HEK293 (cell line): ENCODE data around the gene LNX1.

Experiments
- CTCF ChIA-PET: fragments of 350-600 bp; formaldehyde crosslinking; extraction: SDS; loops from one replicate; lab custom pipeline; 2021; ENCODE audit warnings: antibody characterized with exemption; lab: Yijun Ruan, JAX
- POLR2A ChIA-PET: fragments of 300-600 bp; formaldehyde crosslinking; extraction: SDS; loops from one replicate; lab custom pipeline; 2020; ENCODE audit warnings: antibody characterized with exemption, inconsistent platforms; lab: Yijun Ruan, JAX
- H3K27ac ChIP-seq: fragments of 200-500 bp; sonication (Bioruptor generic); 2 replicates; pipeline ENCODE4 v1.5.1; 2014; ENCODE audit warnings: low read depth, low read length, control low read depth, inconsistent platforms; ENCODE audit errors: extremely low read depth
- H3K36me3 ChIP-seq, 2 experiments: fragments of 200-500 bp in 1 of 2; sonication (Bioruptor generic) in 1 of 2; 1 replicate in 1 of 2; 2 replicates in 1 of 2; pipeline ENCODE4 v1.5.1; 2014 to 2017; ENCODE audit warnings: inconsistent platforms in 2 of 2, low read length in 2 of 2; ENCODE audit not compliant: control insufficient read depth in 2 of 2, insufficient read depth in 1 of 2
- H3K4me1 ChIP-seq: fragments of 200-500 bp; sonication (Bioruptor generic); 2 replicates; pipeline ENCODE4 v1.5.1; 2014; ENCODE audit warnings: mild to moderate bottlenecking, low read length, inconsistent platforms; ENCODE audit not compliant: control insufficient read depth, insufficient read depth
- H3K4me3 ChIP-seq: 2 replicates; pipeline ENCODE4 v1.5.1; 2011; ENCODE audit warnings: low read depth, mild to moderate bottlenecking, control low read depth, low read length, moderate library complexity
- H3K9me3 ChIP-seq: fragments of 200-500 bp; sonication (Bioruptor generic); 2 replicates; pipeline ENCODE4 v1.5.1; 2014; ENCODE audit warnings: low read depth, low read length, inconsistent platforms; ENCODE audit not compliant: control insufficient read depth, insufficient read depth
- GLIS2 ChIP-seq: fragments of 450-650 bp; formaldehyde crosslinking; IDR thresholded peaks from 2 replicates; pipeline ENCODE4 v1.5.1; 2016; ENCODE audit warnings: missing biosample characterization, missing genetic modification characterization
- MEIS1 ChIP-seq: sonication (generic); formaldehyde crosslinking; IDR thresholded peaks from 2 replicates; pipeline ENCODE4 v1.8.1; 2022; ENCODE audit warnings: missing genetic modification reagents, mild to moderate bottlenecking, borderline replicate concordance
- SCRT2 ChIP-seq: fragments of 450-650 bp; formaldehyde crosslinking; IDR thresholded peaks from 2 replicates; pipeline ENCODE4 v1.5.1; 2016; ENCODE audit warnings: missing biosample characterization, missing genetic modification characterization
- TRIM28 ChIP-seq: IDR thresholded peaks from 2 replicates; pipeline ENCODE4 v1.6.1; 2011; ENCODE audit warnings: low read length, control low read depth, borderline replicate concordance
- ZBTB17 ChIP-seq: fragments of 450-650 bp; formaldehyde crosslinking; IDR thresholded peaks from 2 replicates; pipeline ENCODE4 v1.5.1; 2016; ENCODE audit warnings: missing biosample characterization, missing genetic modification characterization
- ZNF184 ChIP-seq: fragments of 450-650 bp; IDR thresholded peaks from 2 replicates; pipeline ENCODE4 v1.5.1; 2018; ENCODE audit warnings: missing biosample characterization, mild to moderate bottlenecking, missing genetic modification characterization
- ZNF221 ChIP-seq: fragments of 450-650 bp; formaldehyde crosslinking; IDR thresholded peaks from 2 replicates; pipeline ENCODE4 v1.5.1; 2017; ENCODE audit warnings: missing biosample characterization, missing genetic modification characterization, borderline replicate concordance
- ZNF292 ChIP-seq: fragments of 450-650 bp; formaldehyde crosslinking; IDR thresholded peaks from 2 replicates; pipeline ENCODE4 v1.5.1; 2016; ENCODE audit warnings: low read depth, missing biosample characterization, missing genetic modification characterization, borderline replicate concordance
- ZNF529 ChIP-seq: fragments of 450-650 bp; formaldehyde crosslinking; IDR thresholded peaks from 2 replicates; pipeline ENCODE4 v1.5.1; 2017; ENCODE audit warnings: missing genetic modification characterization, missing biosample characterization; ENCODE audit not compliant: insufficient replicate concordance
- ZNF548 ChIP-seq: fragments of 450-650 bp; formaldehyde crosslinking; IDR thresholded peaks from 2 replicates; pipeline ENCODE4 v1.5.1; 2016; ENCODE audit warnings: missing biosample characterization, missing genetic modification characterization
- ZNF555 ChIP-seq: fragments of 450-650 bp; formaldehyde crosslinking; conservative IDR thresholded peaks from 2 replicates; pipeline ENCODE4 v1.5.1; 2017; ENCODE audit warnings: missing biosample characterization, mild to moderate bottlenecking, missing genetic modification characterization, inconsistent platforms
- ZNF624 ChIP-seq: fragments of 450-650 bp; formaldehyde crosslinking; IDR thresholded peaks from 2 replicates; pipeline ENCODE4 v1.5.1; 2017; ENCODE audit warnings: missing biosample characterization, missing genetic modification characterization
- ZNF776 ChIP-seq: fragments of 450-650 bp; formaldehyde crosslinking; IDR thresholded peaks from 2 replicates; pipeline ENCODE4 v1.5.0; 2017; ENCODE audit warnings: missing biosample characterization, missing genetic modification characterization, borderline replicate concordance
- ZNF785 ChIP-seq: fragments of 450-650 bp; formaldehyde crosslinking; IDR thresholded peaks from 2 replicates; pipeline ENCODE4 v1.5.1; 2016; ENCODE audit warnings: missing biosample characterization, missing genetic modification characterization
- ZNF791 ChIP-seq: fragments of 450-650 bp; formaldehyde crosslinking; IDR thresholded peaks from 2 replicates; pipeline ENCODE4 v1.5.1; 2016; ENCODE audit warnings: missing biosample characterization, missing genetic modification characterization
- ZNF792 ChIP-seq: fragments of 450-650 bp; formaldehyde crosslinking; IDR thresholded peaks from 2 replicates; pipeline ENCODE4 v1.5.1; 2016; ENCODE audit warnings: missing biosample characterization, missing genetic modification characterization
- TF ChIP-seq, protein P1 (sequence below): fragments of 450-650 bp; formaldehyde crosslinking; conservative IDR thresholded peaks from 2 replicates; pipeline ENCODE4 v1.5.1; 2016; ENCODE audit warnings: low read depth, missing biosample characterization, missing genetic modification characterization
- TF ChIP-seq, protein P2 (sequence below): fragments of 450-650 bp; formaldehyde crosslinking; IDR thresholded peaks from 2 replicates; pipeline ENCODE4 v1.5.0; 2017; ENCODE audit warnings: missing biosample characterization, missing genetic modification characterization, borderline replicate concordance
- TF ChIP-seq, protein P3 (sequence below): fragments of 450-650 bp; formaldehyde crosslinking; IDR thresholded peaks from 2 replicates; pipeline ENCODE4 v1.5.1; 2016; ENCODE audit warnings: missing biosample characterization, missing genetic modification characterization
- TF ChIP-seq, protein P4 (sequence below): IDR thresholded peaks from 2 replicates; pipeline ENCODE4 v1.6.1; 2011; ENCODE audit warnings: mild to moderate bottlenecking, low read depth, low read length, borderline replicate concordance

Gene LNX1

DNA sequence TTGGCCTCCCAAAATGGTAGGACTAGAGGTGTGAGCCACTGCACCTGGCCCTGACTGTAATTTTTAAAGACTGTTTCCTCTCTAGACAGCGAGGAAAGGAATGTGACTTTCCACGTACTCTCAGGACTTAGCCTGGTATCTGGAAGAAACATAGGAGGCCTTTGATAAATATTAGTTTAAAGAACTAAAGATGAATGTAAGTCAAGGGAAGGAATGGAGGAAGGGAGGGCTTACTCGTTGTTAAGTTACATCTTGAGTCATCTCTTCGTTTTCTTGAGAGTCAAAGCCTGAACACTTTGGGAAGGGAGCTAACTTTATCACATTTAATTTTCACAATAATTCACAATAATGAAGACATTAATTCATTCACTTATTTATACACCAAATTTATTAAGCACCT is 7.2 kb upstream of the LNX1 start (continued):
- TF ChIP-seq, protein P1, sequence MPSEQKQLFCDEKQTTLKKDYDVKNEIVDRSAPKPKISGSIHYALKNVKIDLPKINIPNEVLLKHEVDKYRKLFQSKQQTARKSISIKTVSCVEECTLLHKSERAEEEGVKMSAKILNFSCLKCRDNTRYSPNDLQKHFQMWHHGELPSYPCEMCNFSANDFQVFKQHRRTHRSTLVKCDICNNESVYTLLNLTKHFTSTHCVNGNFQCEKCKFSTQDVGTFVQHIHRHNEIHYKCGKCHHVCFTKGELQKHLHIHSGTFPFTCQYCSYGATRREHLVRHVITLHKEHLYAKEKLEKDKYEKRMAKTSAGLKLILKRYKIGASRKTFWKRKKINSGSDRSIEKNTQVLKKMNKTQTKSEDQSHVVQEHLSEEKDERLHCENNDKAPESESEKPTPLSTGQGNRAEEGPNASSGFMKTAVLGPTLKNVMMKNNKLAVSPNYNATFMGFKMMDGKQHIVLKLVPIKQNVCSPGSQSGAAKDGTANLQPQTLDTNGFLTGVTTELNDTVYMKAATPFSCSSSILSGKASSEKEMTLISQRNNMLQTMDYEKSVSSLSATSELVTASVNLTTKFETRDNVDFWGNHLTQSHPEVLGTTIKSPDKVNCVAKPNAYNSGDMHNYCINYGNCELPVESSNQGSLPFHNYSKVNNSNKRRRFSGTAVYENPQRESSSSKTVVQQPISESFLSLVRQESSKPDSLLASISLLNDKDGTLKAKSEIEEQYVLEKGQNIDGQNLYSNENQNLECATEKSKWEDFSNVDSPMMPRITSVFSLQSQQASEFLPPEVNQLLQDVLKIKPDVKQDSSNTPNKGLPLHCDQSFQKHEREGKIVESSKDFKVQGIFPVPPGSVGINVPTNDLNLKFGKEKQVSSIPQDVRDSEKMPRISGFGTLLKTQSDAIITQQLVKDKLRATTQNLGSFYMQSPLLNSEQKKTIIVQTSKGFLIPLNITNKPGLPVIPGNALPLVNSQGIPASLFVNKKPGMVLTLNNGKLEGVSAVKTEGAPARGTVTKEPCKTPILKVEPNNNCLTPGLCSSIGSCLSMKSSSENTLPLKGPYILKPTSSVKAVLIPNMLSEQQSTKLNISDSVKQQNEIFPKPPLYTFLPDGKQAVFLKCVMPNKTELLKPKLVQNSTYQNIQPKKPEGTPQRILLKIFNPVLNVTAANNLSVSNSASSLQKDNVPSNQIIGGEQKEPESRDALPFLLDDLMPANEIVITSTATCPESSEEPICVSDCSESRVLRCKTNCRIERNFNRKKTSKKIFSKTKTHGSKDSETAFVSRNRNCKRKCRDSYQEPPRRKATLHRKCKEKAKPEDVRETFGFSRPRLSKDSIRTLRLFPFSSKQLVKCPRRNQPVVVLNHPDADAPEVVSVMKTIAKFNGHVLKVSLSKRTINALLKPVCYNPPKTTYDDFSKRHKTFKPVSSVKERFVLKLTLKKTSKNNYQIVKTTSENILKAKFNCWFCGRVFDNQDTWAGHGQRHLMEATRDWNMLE = no peak
- no peak for TF ChIP-seq ZNF221

DNA sequence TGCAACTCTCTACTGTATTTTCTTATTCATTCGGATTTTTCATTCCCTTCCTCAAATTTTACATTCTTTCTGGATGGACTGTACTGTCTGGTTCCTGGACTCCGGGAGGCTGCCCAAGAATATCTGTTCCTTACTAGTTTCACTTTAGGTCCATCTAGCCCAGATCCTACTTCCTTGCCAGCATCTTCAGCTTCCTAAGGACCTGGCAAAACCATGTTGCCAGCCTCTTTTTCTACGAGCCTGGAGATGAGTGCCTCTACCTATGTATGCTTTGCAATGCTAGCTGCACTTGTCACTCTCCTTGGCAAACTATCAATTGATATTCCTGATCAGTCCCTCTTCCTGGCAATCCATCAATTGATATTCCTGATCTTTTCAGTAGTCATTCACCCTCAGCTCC is 5.6 kb upstream of the LNX1 start:
- no peaks in the 10 kb centered on the region for H3K4me1 ChIP-seq
- no peak overlapping the region for H3K27ac ChIP-seq
- POLR2A ChIA-PET = no interaction called here
- H3K36me3 ChIP-seq = no peaks in the 10 kb centered on the region
- H3K9me3 ChIP-seq = no peaks in the 10 kb centered on the region
- no peak overlapping the region for H3K4me3 ChIP-seq
- TF ChIP-seq, protein P2, sequence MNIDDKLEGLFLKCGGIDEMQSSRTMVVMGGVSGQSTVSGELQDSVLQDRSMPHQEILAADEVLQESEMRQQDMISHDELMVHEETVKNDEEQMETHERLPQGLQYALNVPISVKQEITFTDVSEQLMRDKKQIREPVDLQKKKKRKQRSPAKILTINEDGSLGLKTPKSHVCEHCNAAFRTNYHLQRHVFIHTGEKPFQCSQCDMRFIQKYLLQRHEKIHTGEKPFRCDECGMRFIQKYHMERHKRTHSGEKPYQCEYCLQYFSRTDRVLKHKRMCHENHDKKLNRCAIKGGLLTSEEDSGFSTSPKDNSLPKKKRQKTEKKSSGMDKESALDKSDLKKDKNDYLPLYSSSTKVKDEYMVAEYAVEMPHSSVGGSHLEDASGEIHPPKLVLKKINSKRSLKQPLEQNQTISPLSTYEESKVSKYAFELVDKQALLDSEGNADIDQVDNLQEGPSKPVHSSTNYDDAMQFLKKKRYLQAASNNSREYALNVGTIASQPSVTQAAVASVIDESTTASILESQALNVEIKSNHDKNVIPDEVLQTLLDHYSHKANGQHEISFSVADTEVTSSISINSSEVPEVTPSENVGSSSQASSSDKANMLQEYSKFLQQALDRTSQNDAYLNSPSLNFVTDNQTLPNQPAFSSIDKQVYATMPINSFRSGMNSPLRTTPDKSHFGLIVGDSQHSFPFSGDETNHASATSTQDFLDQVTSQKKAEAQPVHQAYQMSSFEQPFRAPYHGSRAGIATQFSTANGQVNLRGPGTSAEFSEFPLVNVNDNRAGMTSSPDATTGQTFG (tag by site-specific recombination) = no peak
- TF ChIP-seq TRIM28 (no peak), ZNF555 (tag by site-specific recombination) (no peak), ZNF292 (tag by site-specific recombination) (no peak), ZNF776 (no peak), MEIS1 (CRISPR knock-in tag) (no peak), ZNF184 (tag by site-specific recombination) (no peak)
- TF ChIP-seq, protein P3, sequence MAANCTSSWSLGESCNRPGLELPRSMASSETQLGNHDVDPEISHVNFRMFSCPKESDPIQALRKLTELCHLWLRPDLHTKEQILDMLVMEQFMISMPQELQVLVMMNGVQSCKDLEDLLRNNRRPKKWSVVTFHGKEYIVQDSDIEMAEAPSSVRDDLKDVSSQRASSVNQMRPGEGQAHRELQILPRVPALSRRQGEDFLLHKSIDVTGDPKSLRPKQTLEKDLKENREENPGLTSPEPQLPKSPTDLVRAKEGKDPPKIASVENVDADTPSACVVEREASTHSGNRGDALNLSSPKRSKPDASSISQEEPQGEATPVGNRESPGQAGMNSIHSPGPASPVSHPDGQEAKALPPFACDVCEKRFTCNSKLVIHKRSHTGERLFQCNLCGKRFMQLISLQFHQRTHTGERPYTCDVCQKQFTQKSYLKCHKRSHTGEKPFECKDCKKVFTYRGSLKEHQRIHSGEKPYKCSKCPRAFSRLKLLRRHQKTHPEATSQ (tag by site-specific recombination) = no peak
- CTCF ChIA-PET = no interaction called here

DNA sequence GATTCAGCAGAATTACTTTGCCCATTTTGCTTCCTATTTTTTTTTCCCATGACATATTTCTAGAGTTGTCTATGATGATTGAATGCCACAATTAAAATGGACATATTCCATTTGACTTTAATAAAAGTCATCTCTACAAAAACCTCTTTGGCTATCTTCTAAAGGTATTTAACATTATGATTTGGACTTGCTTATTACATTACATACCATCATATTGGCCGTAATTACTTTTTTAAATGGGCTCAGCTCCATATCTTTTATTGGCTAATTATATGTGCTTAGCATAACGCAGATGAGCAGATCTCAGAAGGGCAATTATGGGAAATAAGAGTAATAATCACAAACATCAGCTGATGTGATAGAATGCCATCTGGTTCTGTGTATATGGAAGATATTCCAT is 4.5 kb upstream of the LNX1 start:
- TF ChIP-seq SCRT2 (no peak), ZNF624 (no peak), ZNF792 (tag by site-specific recombination) (no peak), ZNF791 (tag by site-specific recombination) (no peak), ZNF785 (tag by site-specific recombination) (no peak), GLIS2 (tag by site-specific recombination) (no peak), ZBTB17 (tag by site-specific recombination) (no peak), ZNF548 (tag by site-specific recombination) (no peak), ZNF529 (tag by site-specific recombination) (no peak)
- TF ChIP-seq, protein P4, sequence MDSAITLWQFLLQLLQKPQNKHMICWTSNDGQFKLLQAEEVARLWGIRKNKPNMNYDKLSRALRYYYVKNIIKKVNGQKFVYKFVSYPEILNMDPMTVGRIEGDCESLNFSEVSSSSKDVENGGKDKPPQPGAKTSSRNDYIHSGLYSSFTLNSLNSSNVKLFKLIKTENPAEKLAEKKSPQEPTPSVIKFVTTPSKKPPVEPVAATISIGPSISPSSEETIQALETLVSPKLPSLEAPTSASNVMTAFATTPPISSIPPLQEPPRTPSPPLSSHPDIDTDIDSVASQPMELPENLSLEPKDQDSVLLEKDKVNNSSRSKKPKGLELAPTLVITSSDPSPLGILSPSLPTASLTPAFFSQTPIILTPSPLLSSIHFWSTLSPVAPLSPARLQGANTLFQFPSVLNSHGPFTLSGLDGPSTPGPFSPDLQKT = no peak
- TF ChIP-seq, all 188 proteins: peak for 0
- H3K36me3 ChIP-seq = no peaks in the 10 kb centered on the region
- H3K9me3 ChIP-seq = no peaks in the 10 kb centered on the region
- CTCF ChIA-PET = no interaction called here
- H3K4me1 ChIP-seq = no peaks in the 10 kb centered on the region
- H3K27ac ChIP-seq = no peak overlapping the region
- POLR2A ChIA-PET = no interaction called here
- no peak overlapping the region for H3K4me3 ChIP-seq
